AG04450 (cell line): ENCODE data around the gene FLNC. TPM values are rescaled to one million over a fixed set of nuclear protein-coding genes. Genes with fewer than 3 reads are reported as not detected.
A peak's percentile ranks its signal among the peaks of the same experiment; 100 is the strongest.

Experiments
- CTCF ChIA-PET: fragments of 300-600, 350-600 bp; formaldehyde crosslinking; extraction: SDS; loops from one replicate; lab custom pipeline; 2022; ENCODE audit warnings: antibody characterized with exemption, inconsistent platforms; lab: Charles Lee
- POLR2A ChIA-PET: fragments of 350-600 bp; formaldehyde crosslinking; extraction: SDS; loops from one replicate; lab custom pipeline; 2021; ENCODE audit warnings: antibody characterized with exemption, inconsistent platforms; lab: Yijun Ruan, JAX
- DNase-seq: peaks from one replicate; pipeline ENCODE4 v3.0.0-alpha.2; 2011; ENCODE audit warnings: low read depth, low spot score
- H3K27ac ChIP-seq: one replicate; pipeline ENCODE4 v1.5.1; 2012; ENCODE audit warnings: low read depth, low read length, control low read depth
- H3K27me3 ChIP-seq: one replicate; pipeline ENCODE4 v1.6.0; 2012; ENCODE audit warnings: low read length; ENCODE audit not compliant: control insufficient read depth, insufficient read depth
- H3K4me3 ChIP-seq: 2 replicates; pipeline ENCODE4 v1.5.1; 2011; ENCODE audit warnings: mild to moderate bottlenecking, low read depth, low read length, control low read depth
- H3K9me3 ChIP-seq: 2 replicates; pipeline ENCODE4 v1.5.1; 2012; ENCODE audit warnings: low read length; ENCODE audit not compliant: control insufficient read depth, insufficient read depth
- polyA plus RNA-seq: library from polyadenylated mRNA; depleted of rRNA; stranded (reverse); fragments of >200 nt; gene quantifications from 2 replicates; pipeline ENCODE4 v1.2.3, GENCODE V29; 2011
- TF ChIP-seq, protein P1 (sequence below): IDR thresholded peaks from 2 replicates; pipeline ENCODE4 v1.5.1; 2011; ENCODE audit warnings: low read depth, low read length, control low read depth, inconsistent platforms

FLNC gene
- polyA plus RNA-seq, 1 experiment = 25.8 TPM

DNA sequence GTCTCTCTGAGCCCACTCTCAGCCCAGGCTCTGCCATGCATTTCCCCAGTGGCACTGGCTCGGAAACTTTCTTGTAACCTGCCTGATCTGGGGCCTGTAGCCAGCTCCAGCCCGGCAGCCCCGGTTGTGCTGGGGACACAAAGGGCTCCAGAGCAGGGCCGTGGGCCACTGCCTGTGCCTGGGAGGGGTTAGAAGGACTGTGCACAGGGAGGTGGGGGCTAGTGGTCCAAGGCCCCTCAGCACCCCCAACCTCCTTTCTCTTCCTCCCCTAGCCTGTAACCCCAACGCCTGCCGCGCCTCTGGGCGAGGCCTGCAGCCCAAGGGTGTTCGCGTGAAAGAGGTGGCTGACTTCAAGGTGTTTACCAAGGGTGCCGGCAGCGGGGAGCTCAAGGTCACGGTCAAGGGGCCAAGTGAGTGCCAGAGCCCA lies 9.6 kb downstream of the FLNC start:
- Histone ChIP-seq H3K4me3 (no peak overlapping the region), H3K27me3 (no peaks in the 10 kb centered on the region), H3K27ac (no peak overlapping the region), H3K9me3 (no peaks in the 10 kb centered on the region; the same call in 1 of the 2 replicates)
- CTCF ChIA-PET = no interaction called here
- no peak for DNase-seq
- POLR2A ChIA-PET = interaction anchor here (0.6 kb wide), 1 partner anchor 120 kb away, joined by 4 read pairs; no protein-coding TSS in a partner anchor
- TF ChIP-seq, protein P1, sequence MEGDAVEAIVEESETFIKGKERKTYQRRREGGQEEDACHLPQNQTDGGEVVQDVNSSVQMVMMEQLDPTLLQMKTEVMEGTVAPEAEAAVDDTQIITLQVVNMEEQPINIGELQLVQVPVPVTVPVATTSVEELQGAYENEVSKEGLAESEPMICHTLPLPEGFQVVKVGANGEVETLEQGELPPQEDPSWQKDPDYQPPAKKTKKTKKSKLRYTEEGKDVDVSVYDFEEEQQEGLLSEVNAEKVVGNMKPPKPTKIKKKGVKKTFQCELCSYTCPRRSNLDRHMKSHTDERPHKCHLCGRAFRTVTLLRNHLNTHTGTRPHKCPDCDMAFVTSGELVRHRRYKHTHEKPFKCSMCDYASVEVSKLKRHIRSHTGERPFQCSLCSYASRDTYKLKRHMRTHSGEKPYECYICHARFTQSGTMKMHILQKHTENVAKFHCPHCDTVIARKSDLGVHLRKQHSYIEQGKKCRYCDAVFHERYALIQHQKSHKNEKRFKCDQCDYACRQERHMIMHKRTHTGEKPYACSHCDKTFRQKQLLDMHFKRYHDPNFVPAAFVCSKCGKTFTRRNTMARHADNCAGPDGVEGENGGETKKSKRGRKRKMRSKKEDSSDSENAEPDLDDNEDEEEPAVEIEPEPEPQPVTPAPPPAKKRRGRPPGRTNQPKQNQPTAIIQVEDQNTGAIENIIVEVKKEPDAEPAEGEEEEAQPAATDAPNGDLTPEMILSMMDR = no peak

DNA sequence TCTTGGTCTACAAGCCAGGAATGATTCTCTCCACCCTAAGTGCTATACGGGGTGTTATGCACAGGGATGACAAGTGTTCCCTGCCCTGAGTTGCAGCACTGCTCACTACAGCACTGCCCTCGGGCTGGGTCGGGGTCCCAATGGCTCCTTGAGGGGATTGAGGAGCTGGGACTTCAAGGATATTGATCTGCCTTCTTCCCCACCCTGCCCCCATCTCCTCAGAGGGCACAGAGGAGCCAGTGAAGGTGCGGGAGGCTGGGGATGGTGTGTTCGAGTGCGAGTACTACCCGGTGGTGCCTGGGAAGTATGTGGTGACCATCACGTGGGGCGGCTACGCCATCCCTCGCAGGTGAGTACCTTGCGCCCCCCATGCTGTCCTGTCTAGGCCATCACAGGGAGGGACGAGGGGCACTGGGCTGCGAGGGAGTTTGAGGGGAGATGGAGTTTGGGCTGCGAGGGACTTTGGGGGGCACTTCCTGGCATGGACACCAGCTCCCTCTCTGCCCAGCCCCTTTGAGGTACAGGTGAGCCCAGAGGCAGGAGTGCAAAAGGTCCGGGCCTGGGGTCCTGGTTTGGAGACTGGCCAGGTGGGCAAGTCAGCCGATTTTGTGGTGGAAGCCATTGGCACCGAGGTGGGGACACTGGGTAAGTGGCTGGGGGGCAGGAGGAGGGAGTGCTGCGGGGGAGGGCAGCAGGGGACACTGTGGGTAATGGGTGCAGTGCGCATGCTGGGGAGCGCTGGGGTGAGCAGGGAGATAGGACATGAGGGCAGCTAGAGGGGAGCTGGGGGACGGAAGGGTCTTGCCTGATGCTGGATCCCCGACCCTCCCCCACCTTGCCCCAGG lies 10.3 kb downstream of the FLNC start:
- ChIA-PET POLR2A (no interaction called here), CTCF (no interaction called here)
- Histone ChIP-seq H3K9me3 (no peaks in the 10 kb centered on the region; the same call in 1 of the 2 replicates), H3K27me3 (no peaks in the 10 kb centered on the region), H3K27ac (peak overlapping the region; percentile 11), H3K4me3 (no peak overlapping the region)
- no peak for DNase-seq
- TF ChIP-seq, protein P1 = no peak

DNA sequence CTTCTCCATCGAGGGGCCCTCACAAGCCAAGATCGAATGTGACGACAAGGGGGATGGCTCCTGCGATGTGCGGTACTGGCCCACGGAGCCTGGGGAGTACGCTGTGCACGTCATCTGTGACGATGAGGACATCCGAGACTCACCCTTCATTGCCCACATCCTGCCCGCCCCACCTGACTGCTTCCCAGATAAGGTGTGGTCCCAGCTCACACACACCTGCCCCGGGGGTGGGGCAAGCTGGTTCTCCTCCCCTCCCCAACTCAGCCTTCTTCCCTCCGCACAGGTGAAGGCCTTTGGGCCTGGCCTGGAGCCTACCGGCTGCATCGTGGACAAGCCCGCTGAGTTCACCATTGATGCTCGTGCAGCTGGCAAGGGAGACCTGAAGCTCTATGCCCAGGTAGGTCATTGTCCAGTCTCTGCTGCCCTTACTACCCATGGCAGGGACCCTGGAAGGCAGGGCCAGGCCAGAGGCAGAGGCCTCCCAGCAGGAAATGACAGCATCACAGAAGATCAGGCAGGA lies 11.0 kb downstream of the FLNC start:
- H3K27ac ChIP-seq = no peak overlapping the region
- no peak for DNase-seq
- CTCF ChIA-PET = no interaction called here

DNA sequence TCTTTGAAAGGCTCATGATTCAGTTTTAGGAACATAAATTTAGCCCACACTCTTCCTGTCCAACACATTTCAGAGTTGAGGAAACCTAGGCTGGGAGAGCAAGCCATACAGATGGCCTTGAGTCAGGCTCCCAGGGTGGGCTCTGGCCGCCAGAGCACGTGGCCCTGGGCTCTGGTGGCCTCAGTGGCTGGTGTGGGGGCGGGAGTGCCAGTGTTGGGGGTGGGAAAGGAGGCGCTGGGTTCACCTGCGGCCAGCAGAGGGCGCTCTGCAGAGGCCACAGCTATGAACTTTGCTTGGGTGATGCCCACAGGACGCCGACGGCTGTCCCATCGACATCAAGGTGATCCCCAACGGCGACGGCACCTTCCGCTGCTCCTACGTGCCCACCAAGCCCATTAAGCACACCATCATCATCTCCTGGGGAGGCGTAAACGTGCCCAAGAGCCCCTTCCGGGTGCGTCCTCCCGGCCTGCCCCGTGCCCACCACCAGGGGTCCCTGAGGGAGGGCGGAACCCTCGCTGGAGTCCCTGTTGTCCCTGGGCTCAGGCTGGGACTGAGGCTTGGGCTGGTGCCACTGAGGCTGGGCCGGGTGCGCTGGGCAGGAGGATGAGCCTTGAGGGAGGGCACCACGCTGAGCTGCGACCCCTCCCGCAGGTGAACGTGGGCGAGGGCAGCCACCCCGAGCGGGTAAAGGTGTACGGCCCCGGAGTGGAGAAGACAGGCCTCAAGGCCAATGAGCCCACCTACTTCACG lies 11.9 kb downstream of the FLNC start:
- TF ChIP-seq, protein P1 = peak; percentile 66
- H3K4me3 ChIP-seq = no peak overlapping the region
- ChIA-PET POLR2A (interaction anchor here (0.5 to 0.8 kb wide), 3 partner anchors 10 to 85 kb away, joined by 3 to 5 read pairs (median 5); no protein-coding TSS in a partner anchor), CTCF (interaction anchor here (1.0 to 1.8 kb wide), 2 partner anchors 10 to 103 kb away, joined by 3 to 14 read pairs; no protein-coding TSS in a partner anchor)
- H3K9me3 ChIP-seq = no peaks in the 10 kb centered on the region; the same call in 1 of the 2 replicates
- no peak overlapping the region for H3K27ac ChIP-seq
- no peaks in the 10 kb centered on the region for H3K27me3 ChIP-seq
- DNase-seq = no peak

More for the DNA sequence above, 11.0 kb downstream of the FLNC start:
- Histone ChIP-seq H3K9me3 (no peaks in the 10 kb centered on the region; the same call in 1 of the 2 replicates), H3K4me3 (no peak overlapping the region), H3K27me3 (no peaks in the 10 kb centered on the region)
- TF ChIP-seq, protein P1 = no peak
- POLR2A ChIA-PET = no interaction called here
